ENCODE data around the gene SNRPN.
"Not testable (repeated sequence)": the region's sequence is repeated elsewhere in the genome, so short reads cannot be mapped to it uniquely, and the experiment has no call there.

SNRPN gene

DNA sequence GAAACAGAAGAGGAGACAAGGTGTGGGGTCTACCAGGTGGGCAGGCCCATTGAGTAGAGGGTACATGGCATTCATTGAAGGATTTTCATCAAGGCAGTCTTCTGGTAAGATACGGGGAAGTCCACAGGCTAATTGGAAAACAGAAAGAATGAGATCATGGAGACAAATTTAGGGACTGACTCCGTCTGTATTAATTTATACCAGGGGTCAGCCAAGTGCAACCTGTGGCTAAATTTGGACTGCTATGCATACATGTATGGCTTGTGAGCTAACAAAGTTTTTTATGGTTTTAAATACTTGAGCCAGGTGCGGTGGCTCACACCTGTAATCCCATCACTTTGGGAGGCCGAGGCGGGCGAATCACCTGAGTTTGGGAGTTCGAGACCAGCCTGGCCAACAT lies 21.1 kb upstream of the SNRPN start:
- DNase-seq (ENCODE audit: low read depth), result no peak
- H3K4me3 ChIP-seq (ENCODE audit: low read depth, low read length), result no peak overlapping the region
- TF ChIP-seq POLR2A (IDR thresholded peaks at IDR 0.05; ENCODE audit: extremely low read depth, insufficient read length) (no peak), MYC (IDR thresholded peaks at IDR 0.05; ENCODE audit: low read depth, low read length) (no peak)
- TF ChIP-seq, protein P1, sequence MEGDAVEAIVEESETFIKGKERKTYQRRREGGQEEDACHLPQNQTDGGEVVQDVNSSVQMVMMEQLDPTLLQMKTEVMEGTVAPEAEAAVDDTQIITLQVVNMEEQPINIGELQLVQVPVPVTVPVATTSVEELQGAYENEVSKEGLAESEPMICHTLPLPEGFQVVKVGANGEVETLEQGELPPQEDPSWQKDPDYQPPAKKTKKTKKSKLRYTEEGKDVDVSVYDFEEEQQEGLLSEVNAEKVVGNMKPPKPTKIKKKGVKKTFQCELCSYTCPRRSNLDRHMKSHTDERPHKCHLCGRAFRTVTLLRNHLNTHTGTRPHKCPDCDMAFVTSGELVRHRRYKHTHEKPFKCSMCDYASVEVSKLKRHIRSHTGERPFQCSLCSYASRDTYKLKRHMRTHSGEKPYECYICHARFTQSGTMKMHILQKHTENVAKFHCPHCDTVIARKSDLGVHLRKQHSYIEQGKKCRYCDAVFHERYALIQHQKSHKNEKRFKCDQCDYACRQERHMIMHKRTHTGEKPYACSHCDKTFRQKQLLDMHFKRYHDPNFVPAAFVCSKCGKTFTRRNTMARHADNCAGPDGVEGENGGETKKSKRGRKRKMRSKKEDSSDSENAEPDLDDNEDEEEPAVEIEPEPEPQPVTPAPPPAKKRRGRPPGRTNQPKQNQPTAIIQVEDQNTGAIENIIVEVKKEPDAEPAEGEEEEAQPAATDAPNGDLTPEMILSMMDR (IDR thresholded peaks at IDR 0.05; ENCODE audit: low read depth, low read length), result no peak
- TF ChIP-seq, protein P2, sequence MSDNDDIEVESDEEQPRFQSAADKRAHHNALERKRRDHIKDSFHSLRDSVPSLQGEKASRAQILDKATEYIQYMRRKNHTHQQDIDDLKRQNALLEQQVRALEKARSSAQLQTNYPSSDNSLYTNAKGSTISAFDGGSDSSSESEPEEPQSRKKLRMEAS (IDR thresholded peaks at IDR 0.05; ENCODE audit: low read depth, low read length), result no peak

DNA sequence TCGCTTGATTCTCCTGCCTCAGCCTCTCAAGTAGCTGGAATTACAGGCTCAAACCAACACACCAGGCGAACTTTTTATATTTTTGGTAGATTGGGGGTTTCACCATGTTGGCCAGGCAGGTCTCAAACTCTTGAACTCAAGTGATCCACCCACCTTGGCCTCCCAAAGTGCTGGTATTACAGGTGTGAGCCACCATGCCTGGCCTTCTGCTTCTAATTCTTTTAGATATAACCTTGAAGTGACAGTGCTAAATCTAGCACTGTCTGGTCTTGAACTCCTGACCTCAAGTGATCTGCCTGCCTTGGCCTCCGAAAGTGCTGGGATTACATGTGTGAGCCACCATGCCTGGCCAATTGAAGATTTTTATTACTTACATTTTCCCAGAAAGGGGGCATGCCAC lies 16.6 kb upstream of the SNRPN start:
- not testable (repeated sequence) for H3K4me3 ChIP-seq (ENCODE audit: low read depth, low read length); DNase-seq (ENCODE audit: low read depth)

DNA sequence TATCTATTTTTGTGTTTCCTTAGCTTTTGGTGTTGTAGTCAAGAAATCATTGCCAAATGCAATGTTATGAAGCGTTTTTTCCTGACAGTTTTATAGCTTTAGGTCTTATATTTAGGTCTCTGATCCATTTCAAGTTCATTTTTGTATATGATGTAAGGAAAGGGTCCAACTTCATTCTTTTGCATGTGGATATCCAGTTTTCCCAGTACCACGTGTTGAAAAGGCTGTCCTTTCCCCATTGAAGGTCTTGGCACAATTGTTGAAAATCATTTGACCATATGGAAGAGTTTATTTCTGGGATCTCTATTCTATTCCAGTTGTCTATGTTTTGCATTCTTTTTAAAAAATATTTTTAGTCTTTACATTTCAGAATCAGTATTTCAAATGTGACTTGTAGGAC lies 14.6 kb upstream of the SNRPN start:
- H3K4me3 ChIP-seq (ENCODE audit: low read depth, low read length), result no peak overlapping the region
- TF ChIP-seq, protein P1 (IDR thresholded peaks at IDR 0.05; ENCODE audit: low read depth, low read length), result no peak
- no peak for TF ChIP-seq MYC (IDR thresholded peaks at IDR 0.05; ENCODE audit: low read depth, low read length)
- TF ChIP-seq, protein P2 (IDR thresholded peaks at IDR 0.05; ENCODE audit: low read depth, low read length), result no peak
- TF ChIP-seq POLR2A (IDR thresholded peaks at IDR 0.05; ENCODE audit: extremely low read depth, insufficient read length), result no peak
- DNase-seq (ENCODE audit: low read depth), result no peak

DNA sequence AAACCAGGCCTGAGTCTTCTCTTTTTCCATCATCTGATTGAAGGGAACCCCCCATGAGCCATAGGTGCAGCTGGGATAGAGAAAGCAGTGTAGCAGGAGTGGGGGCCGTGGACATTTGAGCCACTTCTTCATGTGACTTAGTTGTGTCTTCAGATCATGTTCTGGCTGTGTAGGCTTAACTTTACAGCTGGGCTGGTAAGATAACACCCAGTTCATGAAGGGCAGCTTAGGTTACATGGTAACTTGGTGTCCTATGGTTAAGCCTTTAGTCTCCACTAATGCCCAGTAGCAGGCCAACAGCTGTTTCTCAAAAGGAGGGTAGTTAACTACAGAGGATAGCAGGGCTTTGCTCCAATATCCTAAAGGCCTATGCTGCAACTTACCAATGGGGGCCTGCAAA lies 11.4 kb upstream of the SNRPN start:
- TF ChIP-seq, protein P1 (IDR thresholded peaks at IDR 0.05; ENCODE audit: low read depth, low read length), result no peak
- TF ChIP-seq, protein P2 (IDR thresholded peaks at IDR 0.05; ENCODE audit: low read depth, low read length), result no peak
- no peak for DNase-seq (ENCODE audit: low read depth)
- H3K4me3 ChIP-seq (ENCODE audit: low read depth, low read length), result no peak overlapping the region

DNA sequence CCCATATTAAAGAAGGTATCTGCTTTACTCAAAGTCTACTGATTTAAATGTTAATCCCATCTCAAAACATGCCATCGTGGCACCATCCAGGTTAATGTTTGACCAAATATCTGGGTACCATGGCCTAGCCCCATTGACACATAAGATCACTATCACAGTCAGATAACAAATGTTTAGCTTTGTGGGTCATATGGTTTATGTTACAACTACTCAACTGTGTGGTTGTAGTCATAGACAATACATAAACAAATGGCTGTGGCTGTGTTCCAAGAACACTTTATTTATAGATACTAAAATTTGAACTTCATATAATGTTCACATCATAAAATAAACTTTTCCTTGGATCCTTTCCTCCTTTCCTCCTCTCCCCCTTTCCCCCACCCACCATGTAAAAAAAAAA lies 9.8 kb upstream of the SNRPN start:
- no peak for TF ChIP-seq MYC (IDR thresholded peaks at IDR 0.05; ENCODE audit: low read depth, low read length)
- TF ChIP-seq, protein P1 (IDR thresholded peaks at IDR 0.05; ENCODE audit: low read depth, low read length), result no peak
- TF ChIP-seq, protein P2 (IDR thresholded peaks at IDR 0.05; ENCODE audit: low read depth, low read length), result no peak
- TF ChIP-seq POLR2A (IDR thresholded peaks at IDR 0.05; ENCODE audit: extremely low read depth, insufficient read length), result no peak
- no peak for DNase-seq (ENCODE audit: low read depth)
- H3K4me3 ChIP-seq (ENCODE audit: low read depth, low read length), result no peak overlapping the region

DNA sequence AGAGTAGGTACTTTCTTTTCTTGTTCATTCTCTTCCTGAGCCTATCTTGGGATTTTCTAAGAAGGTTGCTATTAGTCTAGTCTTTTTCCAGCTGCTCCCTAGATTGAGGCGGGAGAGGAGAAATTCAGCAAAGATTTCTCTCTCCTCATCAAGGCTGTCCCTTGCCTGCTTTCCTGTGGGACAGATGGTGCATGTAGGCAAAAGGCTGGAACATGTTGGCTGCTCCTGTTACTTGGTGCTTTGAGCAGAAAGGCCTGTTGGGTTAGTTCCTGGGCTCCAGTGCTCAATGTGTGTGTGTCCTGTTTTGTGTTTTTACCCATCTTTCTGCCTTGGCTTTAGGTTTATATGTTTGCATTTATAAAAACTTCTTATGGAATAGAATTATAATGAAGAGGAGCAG lies 9.1 kb upstream of the SNRPN start:
- no peak for DNase-seq (ENCODE audit: low read depth)
- TF ChIP-seq, protein P2 (IDR thresholded peaks at IDR 0.05; ENCODE audit: low read depth, low read length), result no peak
- TF ChIP-seq MYC (IDR thresholded peaks at IDR 0.05; ENCODE audit: low read depth, low read length) (no peak), POLR2A (IDR thresholded peaks at IDR 0.05; ENCODE audit: extremely low read depth, insufficient read length) (no peak)
- TF ChIP-seq, protein P1 (IDR thresholded peaks at IDR 0.05; ENCODE audit: low read depth, low read length), result no peak
- no peak overlapping the region for H3K4me3 ChIP-seq (ENCODE audit: low read depth, low read length)

Data from NB4 (cell line).